HCT116 (cell line): ENCODE results near the gene CNPY1. TPM values are rescaled to one million over a fixed set of nuclear protein-coding genes. Genes with fewer than 3 reads are reported as not detected.

ENCODE experiments used
- ATAC-seq: fragments of 200-7000 bp; cut with Tn5 transposase; 2 replicates; pipeline ENCODE4 v1.9.1; 2020; ENCODE audit warnings: mild to moderate bottlenecking, moderate library complexity
- BruUV-seq: library from RNA; stranded (reverse); fragments of 400-500 nt; replicated peaks from 2 replicates; lab custom pipeline; 2021; lab: Mats Ljungman, UMichigan
- CTCF ChIA-PET: fragments of 300-600 bp; sonication (Branson Sonifier 250); formaldehyde crosslinking; loops from one replicate; lab custom pipeline; 2021; ENCODE audit warnings: antibody characterized with exemption; lab: Charles Lee
- POLR2A ChIA-PET: fragments of 300-600, 350-600 bp; sonication (Branson Sonifier 250); formaldehyde crosslinking; loops from one replicate; lab custom pipeline; 2021; ENCODE audit warnings: antibody characterized with exemption; lab: Charles Lee
- RAD21 ChIA-PET, 2 experiments: fragments of 300-600 bp; sonication (Branson Sonifier 250); formaldehyde crosslinking; loops; one replicate each; lab custom pipeline; 2023; ENCODE audit warnings: low total read pairs in 2 of 2; ENCODE audit not compliant: uncharacterized antibody in 2 of 2, unreplicated experiment in 2 of 2, low non-redundant PET in 1 of 2; lab: Charles Lee
- DNase-seq: peaks from one replicate; pipeline ENCODE4 v3.0.0-alpha.2; 2010; ENCODE audit warnings: low read depth, low spot score
- H2AFZ ChIP-seq: fragments of 200-600 bp; shearing (Covaris generic), sonication (generic); 2 replicates; pipeline ENCODE4 v1.6.1; 2017; ENCODE audit warnings: low read depth, mixed run types, mixed read lengths, antibody characterized with exemption, low read length; ENCODE audit not compliant: poor library complexity, severe bottlenecking
- H3K27ac ChIP-seq: 2 replicates; pipeline ENCODE4 v1.5.1; 2012; ENCODE audit warnings: low read depth, low read length
- H3K27me3 ChIP-seq: fragments of 200-600 bp; sonication (generic); 2 replicates; pipeline ENCODE4 v1.6.1; 2016; ENCODE audit warnings: mixed run types, low read length, mixed read lengths; ENCODE audit not compliant: insufficient read depth
- H3K36me3 ChIP-seq, 2 experiments: fragments of 200-500 bp in 1 of 2; fragments of 200-600 bp in 1 of 2; sonication (Bioruptor generic) in 1 of 2; sonication (generic) in 1 of 2; 2 replicates each; pipeline versions ENCODE4 v1.5.1 to v1.6.1; 2014 to 2016; ENCODE audit warnings: low read length in 2 of 2, inconsistent platforms in 1 of 2, mixed read lengths in 1 of 2, mixed run types in 1 of 2; ENCODE audit not compliant: insufficient read depth in 2 of 2, control insufficient read depth in 1 of 2
- H3K4me1 ChIP-seq, 2 experiments: fragments of 200-600 bp in 1 of 2; sonication (generic) in 1 of 2; 2 replicates each; pipeline versions ENCODE4 v1.5.1 to v1.6.1; 2012 to 2017; ENCODE audit warnings: low read length in 2 of 2, inconsistent platforms in 1 of 2, mild to moderate bottlenecking in 1 of 2, mixed read lengths in 1 of 2, mixed run types in 1 of 2, moderate library complexity in 1 of 2; ENCODE audit not compliant: insufficient read depth in 2 of 2, control insufficient read depth in 1 of 2
- H3K4me2 ChIP-seq: fragments of 200-600 bp; sonication (generic); 2 replicates; pipeline ENCODE4 v1.6.1; 2017; ENCODE audit warnings: mixed run types, low read length, mixed read lengths
- H3K4me3 ChIP-seq, 2 experiments: fragments of 200-600 bp in 1 of 2; sonication (generic) in 1 of 2; replicated peaks in 1 of 2; 2 replicates each; pipeline ENCODE4 v1.5.1; 2011 to 2016; ENCODE audit warnings: low read length in 2 of 2, control low read depth in 1 of 2, low read depth in 1 of 2, mild to moderate bottlenecking in 1 of 2, mixed read lengths in 1 of 2, mixed run types in 1 of 2
- H3K79me2 ChIP-seq: fragments of 200-600 bp; sonication (generic); 2 replicates; pipeline ENCODE4 v1.6.1; 2017; ENCODE audit warnings: mild to moderate bottlenecking, mixed run types, low read length, moderate library complexity, mixed read lengths; ENCODE audit not compliant: insufficient read depth
- H3K9ac ChIP-seq: fragments of 200-600 bp; sonication (generic); 2 replicates; pipeline ENCODE4 v1.6.1; 2016; ENCODE audit warnings: low read length, mixed read lengths
- H3K9me2 ChIP-seq: fragments of 200-600 bp; sonication (generic), shearing (Covaris generic); 2 replicates; pipeline ENCODE4 v1.6.1; 2017; ENCODE audit warnings: mixed run types, mild to moderate bottlenecking, moderate library complexity; ENCODE audit not compliant: insufficient read depth
- H3K9me3 ChIP-seq, 2 experiments: fragments of 200-500 bp in 1 of 2; fragments of 200-600 bp in 1 of 2; sonication (Bioruptor generic) in 1 of 2; sonication (generic) in 1 of 2; 2 replicates each; pipeline ENCODE4 v1.6.1; 2014 to 2017; ENCODE audit warnings: low read length in 2 of 2, mixed read lengths in 2 of 2, inconsistent platforms in 1 of 2, low read depth in 1 of 2, mild to moderate bottlenecking in 1 of 2, mixed run types in 1 of 2, moderate library complexity in 1 of 2; ENCODE audit not compliant: control insufficient read depth in 1 of 2, insufficient read depth in 1 of 2
- H4K20me1 ChIP-seq: fragments of 200-600 bp; sonication (generic), shearing (Covaris generic); 2 replicates; pipeline ENCODE4 v1.6.1; 2017; ENCODE audit warnings: mixed run types, mild to moderate bottlenecking, moderate library complexity; ENCODE audit not compliant: insufficient read depth
- ATF3 ChIP-seq: IDR thresholded peaks from 2 replicates; pipeline ENCODE4 v1.6.1; 2012
- CBX3 ChIP-seq: IDR thresholded peaks from 2 replicates; pipeline ENCODE4 v1.6.1; 2012; ENCODE audit warnings: low read depth
- CEBPB ChIP-seq: IDR thresholded peaks from 2 replicates; pipeline ENCODE4 v1.6.1; 2012; ENCODE audit warnings: low read depth
- CTCF ChIP-seq, 3 experiments: fragments of 200-600 bp in 1 of 3; sonication (generic) in 1 of 3; IDR thresholded peaks in 2 of 3; conservative IDR thresholded peaks in 1 of 3; 2 replicates each; pipeline ENCODE4 v1.5.1; 2012 to 2017; ENCODE audit warnings: low read depth in 2 of 3, low read length in 2 of 3, antibody characterized with exemption in 1 of 3, borderline replicate concordance in 1 of 3, control low read depth in 1 of 3, mild to moderate bottlenecking in 1 of 3, mixed read lengths in 1 of 3, mixed run types in 1 of 3, moderate library complexity in 1 of 3; ENCODE audit not compliant: insufficient read depth in 1 of 3
- EGR1 ChIP-seq: IDR thresholded peaks from 2 replicates; pipeline ENCODE4 v1.6.1; 2012; ENCODE audit warnings: low read depth
- ELF1 ChIP-seq: IDR thresholded peaks from 2 replicates; pipeline ENCODE4 v1.6.1; 2012; ENCODE audit warnings: low read depth, borderline replicate concordance
- EZH2phosphoT487 ChIP-seq: fragments of 200-600 bp; IDR thresholded peaks from 2 replicates; pipeline ENCODE4 v1.6.1; 2018; ENCODE audit warnings: antibody characterized with exemption, borderline replicate concordance
- FOSL1 ChIP-seq: IDR thresholded peaks from 2 replicates; pipeline ENCODE4 v1.6.1; 2012; ENCODE audit warnings: low read depth
- JUND ChIP-seq: IDR thresholded peaks from 2 replicates; pipeline ENCODE4 v1.6.1; 2012
- MAX ChIP-seq: IDR thresholded peaks from 2 replicates; pipeline ENCODE4 v1.6.1; 2012
- POLR2AphosphoS5 ChIP-seq: IDR thresholded peaks from 2 replicates; pipeline ENCODE4 v1.6.1; 2011; ENCODE audit warnings: mild to moderate bottlenecking, low read depth, low read length, moderate library complexity
- RAD21 ChIP-seq: IDR thresholded peaks from 2 replicates; pipeline ENCODE4 v1.6.1; 2012; ENCODE audit warnings: low read depth, mild to moderate bottlenecking
- SIN3A ChIP-seq: IDR thresholded peaks from 2 replicates; pipeline ENCODE4 v1.6.1; 2012; ENCODE audit warnings: low read depth
- SP1 ChIP-seq: IDR thresholded peaks from 2 replicates; pipeline ENCODE4 v1.6.1; 2012; ENCODE audit warnings: low read depth
- SRF ChIP-seq: IDR thresholded peaks from 2 replicates; pipeline ENCODE4 v1.6.1; 2012; ENCODE audit warnings: low read depth
- YY1 ChIP-seq: IDR thresholded peaks from 2 replicates; pipeline ENCODE4 v1.6.1; 2011; ENCODE audit warnings: low read length, low read depth, moderate library complexity, mild to moderate bottlenecking; ENCODE audit not compliant: insufficient replicate concordance; ENCODE audit errors: extremely low read depth
- ZBTB33 ChIP-seq: IDR thresholded peaks from 2 replicates; pipeline ENCODE4 v1.6.1; 2011; ENCODE audit warnings: mild to moderate bottlenecking, low read length, moderate library complexity; ENCODE audit not compliant: insufficient replicate concordance; ENCODE audit errors: extremely low read depth
- ZFX ChIP-seq: fragments of 450-650 bp; IDR thresholded peaks from 2 replicates; pipeline ENCODE4 v1.6.1; 2017
- intact Hi-C: fragments of 100-400 bp; cut with micrococcal nuclease; formaldehyde crosslinking; loops from 2 replicates; pipeline ENCODE4 v1.10.0; 2022
- total RNA-seq: library from RNA; stranded (reverse); gene quantifications from one replicate; pipeline ENCODE4 v1.2.1, GENCODE V29; 2021; ENCODE audit not compliant: unreplicated experiment

The CNPY1 gene
- total RNA-seq, 1 experiment from 2014 or later: not detected

- no peak for TF ChIP-seq CEBPB
- TF ChIP-seq ZBTB33: no peak
- no peak for TF ChIP-seq POLR2AphosphoS5
- TF ChIP-seq CBX3: no peak
- no peak for TF ChIP-seq SIN3A
- TF ChIP-seq FOSL1: no peak
- TF ChIP-seq EGR1: no peak
- no peak for TF ChIP-seq ELF1
- no peak for TF ChIP-seq SRF
- TF ChIP-seq ATF3: no peak
These were observed 29.9 kb downstream of the CNPY1 start (continued) for GRCh38 chr7:155516466-155516865.

- H3K9ac ChIP-seq: no peak overlapping the region
- H3K9me2 ChIP-seq: no peaks in the 10 kb centered on the region
- ChIA-PET RAD21 (no interaction called here), POLR2A (no interaction called here), CTCF (no interaction called here)
- H3K4me2 ChIP-seq: no peak overlapping the region
- TF ChIP-seq ZFX (no peak), CTCF (IDR thresholded peaks at IDR 0.05 in 2 of 3, conservative IDR thresholded peaks at IDR 0.05 in 1 of 3; ENCODE audit: borderline replicate concordance in 1 of 3, insufficient read depth in 1 of 3, low read depth in 2 of 3, low read length in 2 of 3) (no peak), EZH2phosphoT487 (no peak), EGR1 (no peak), CBX3 (no peak), ELF1 (no peak), MAX (no peak), FOSL1 (no peak), SP1 (no peak), ATF3 (no peak), RAD21 (no peak), POLR2AphosphoS5 (no peak), ZBTB33 (no peak), YY1 (no peak), JUND (no peak)
- no peak overlapping the region for H3K4me3 ChIP-seq
- no peak for ATAC-seq
- H4K20me1 ChIP-seq: no peaks in the 10 kb centered on the region
- H3K27me3 ChIP-seq: peaks cover 53% of the 10 kb centered on the region
- H3K27ac ChIP-seq: no peak overlapping the region
- intact Hi-C loops: no loop called here
- H3K9me3 ChIP-seq: no peaks in the 10 kb centered on the region
- H3K79me2 ChIP-seq: no peaks in the 10 kb centered on the region
- BruUV-seq: no TSS peak
- no peak overlapping the region for H2AFZ ChIP-seq
- H3K4me1 ChIP-seq: no peaks in the 10 kb centered on the region
- no peak for DNase-seq
- H3K36me3 ChIP-seq: no peaks in the 10 kb centered on the region
These were observed 31.0 kb downstream of the CNPY1 start for GRCh38 chr7:155515318-155515717.
